Activated effector memory CD4-positive, alpha-beta T cell treated with anti-CD3 and anti-CD28 coated beads, Interleukin-2, amount 50 U/mL, for 16 hours (primary cell): Measurements from ENCODE around the gene CNNM2.
"Not testable (repeated sequence)": the region's sequence is repeated elsewhere in the genome, so short reads cannot be mapped to it uniquely, and the experiment has no call there.

Experiments
- DNase-seq: peaks from one replicate; pipeline ENCODE4 v3.0.0-alpha.2; 2020

The CNNM2 gene

DNA sequence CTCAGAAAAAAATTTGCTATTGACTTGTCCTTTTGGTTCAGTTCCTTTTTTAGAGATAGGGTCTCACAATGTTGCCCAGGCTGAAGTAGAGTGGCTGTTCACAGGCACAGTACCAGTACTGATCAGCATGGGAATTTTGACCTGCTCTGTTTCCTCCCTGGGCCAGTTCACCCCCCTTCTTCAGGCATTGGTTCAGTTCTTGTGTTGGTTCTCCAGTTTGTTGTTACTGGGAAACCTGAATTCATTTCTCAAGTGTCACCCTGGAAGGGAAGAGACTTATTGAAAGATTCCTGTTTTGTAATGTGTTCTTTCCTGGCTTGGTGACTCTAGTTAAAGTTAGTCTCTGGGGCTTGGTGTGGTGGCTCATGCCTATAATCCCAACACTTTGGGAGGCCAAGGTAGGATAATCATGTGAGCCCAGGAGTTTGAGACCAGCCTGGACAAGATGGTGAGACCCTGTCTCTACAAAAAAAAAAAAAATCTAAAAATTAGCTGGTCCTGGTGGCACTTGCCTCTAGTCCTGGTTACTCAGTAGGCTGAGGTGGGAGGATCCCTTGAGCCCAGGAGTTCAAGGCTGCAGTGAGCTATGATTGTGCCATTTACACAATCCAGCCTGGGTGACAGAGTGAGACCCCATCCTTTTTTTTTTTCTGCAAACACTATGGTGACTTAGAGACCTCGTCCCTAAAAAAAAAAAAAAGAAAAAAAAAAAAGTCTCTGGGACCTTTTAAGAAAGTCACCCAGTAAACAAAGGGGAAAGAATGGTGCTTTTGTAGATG, 52.7 kb downstream of the CNNM2 start:
- no peak for DNase-seq

DNA sequence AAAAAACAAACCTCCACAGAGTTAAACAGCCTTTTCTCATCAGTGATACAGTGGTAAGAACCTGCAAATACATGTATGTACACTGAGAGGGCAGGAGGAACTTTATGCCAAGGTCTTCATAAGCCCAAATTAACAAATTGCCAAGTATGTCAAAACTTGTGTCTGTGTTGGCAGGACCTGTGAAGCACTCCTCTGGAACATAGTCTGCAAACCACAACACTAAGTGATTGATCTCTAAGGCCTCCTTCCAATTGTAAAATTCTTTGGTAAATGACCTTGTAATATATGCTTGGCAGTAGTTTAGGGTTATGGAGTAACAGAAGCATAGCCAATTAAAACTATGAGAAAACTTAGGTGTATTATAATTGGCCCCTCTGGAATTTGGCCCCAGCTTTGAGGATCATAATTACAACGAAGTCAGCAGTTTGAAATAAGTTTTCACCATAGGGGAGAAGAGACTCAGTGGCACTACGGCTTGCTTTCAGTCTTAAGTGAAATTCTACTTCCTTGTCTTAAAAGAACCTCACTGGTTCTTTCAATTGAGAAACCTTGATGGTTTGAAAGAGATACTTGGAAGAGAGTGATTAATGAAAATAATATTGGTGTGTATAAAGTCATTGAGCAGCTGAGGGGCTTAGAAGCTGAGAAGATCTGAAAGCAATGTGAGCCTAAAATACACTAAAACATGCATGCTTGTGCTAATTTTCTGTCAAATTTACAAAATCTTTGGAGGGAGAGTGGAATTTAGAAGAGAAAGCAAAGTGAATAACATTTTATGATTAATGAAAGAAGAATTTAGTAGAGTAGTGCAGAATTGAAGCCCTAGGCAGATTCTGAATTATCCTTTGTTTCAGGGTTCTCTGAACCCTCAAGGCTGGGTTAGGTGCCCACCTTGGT, 57.6 kb downstream of the CNNM2 start:
- DNase-seq: no peak

DNA sequence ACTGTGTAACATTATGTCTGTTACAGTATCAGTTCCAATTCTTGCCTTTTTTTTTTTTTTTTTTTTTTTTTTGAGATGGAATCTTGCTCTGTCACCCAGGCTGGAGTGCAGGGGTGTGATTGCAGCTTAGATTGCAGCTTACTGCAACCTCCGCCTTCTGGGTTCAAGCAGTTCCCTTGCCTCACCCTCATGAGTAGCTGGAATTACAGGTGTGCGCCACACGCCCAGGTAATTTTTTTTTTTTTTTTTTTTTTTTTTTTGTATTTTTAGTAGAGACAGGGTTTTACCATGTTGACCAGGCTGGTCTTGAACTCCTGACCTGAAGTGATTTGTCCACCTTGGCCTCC, 58.3 kb downstream of the CNNM2 start:
- not testable (repeated sequence) for DNase-seq

DNA sequence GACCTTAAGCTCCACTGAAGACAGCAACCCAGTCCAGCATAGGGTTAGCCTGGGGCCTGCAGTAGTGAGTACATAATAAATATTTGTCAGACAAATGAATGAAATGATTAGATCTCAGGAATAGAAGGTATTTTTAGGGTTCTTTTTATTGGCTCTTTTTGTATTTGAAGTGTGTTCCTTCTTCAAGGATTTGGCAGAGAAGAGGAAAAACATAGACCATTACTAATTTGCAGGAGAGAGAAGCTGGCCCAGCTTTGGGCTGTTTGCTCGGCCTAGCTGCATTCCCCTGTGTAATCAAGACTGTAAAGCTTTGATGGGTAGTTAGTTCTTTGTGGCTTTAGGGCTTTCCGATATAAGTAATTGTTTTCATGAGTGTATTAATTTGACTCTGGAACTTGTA, 64.2 kb downstream of the CNNM2 start:
- no peak for DNase-seq

DNA sequence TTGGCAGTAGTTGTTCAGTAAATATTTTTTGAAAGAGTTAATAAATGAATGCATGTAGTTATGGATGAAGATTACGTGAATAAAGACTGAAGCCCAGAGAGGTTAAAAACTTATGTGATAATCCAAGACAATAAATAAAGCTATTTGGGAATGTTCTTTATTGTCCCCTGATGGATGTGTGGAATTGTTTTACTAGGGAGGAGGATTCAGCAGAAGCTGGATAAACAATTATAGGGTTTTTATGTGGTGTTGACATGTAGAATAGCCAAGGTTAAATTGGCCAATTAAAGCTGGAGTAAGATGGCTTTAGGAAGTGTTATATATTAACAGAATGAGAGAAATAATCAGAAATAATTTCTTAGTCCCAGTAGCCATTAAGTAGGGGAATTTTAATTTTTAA, 66.0 kb downstream of the CNNM2 start:
- DNase-seq: no peak

DNA sequence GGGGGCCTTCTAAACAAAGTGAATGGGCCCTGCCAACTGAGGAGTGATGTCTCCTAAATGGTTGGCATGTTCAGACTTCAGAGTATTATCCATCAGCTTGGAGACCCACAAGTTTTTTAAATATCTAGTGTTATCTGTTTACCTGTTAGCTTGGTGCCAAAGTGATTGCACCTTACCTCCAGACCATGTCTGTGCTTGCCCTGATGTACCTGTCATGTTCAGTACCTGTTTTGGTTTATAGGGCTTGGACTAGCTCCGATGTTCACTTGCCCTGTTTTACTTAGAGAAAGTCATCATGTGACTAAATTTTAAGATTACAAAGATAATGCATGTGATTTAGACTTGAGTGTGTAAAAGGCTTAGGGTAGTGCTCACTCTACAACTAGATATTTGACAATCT, 67.7 kb downstream of the CNNM2 start:
- DNase-seq: no peak

DNA sequence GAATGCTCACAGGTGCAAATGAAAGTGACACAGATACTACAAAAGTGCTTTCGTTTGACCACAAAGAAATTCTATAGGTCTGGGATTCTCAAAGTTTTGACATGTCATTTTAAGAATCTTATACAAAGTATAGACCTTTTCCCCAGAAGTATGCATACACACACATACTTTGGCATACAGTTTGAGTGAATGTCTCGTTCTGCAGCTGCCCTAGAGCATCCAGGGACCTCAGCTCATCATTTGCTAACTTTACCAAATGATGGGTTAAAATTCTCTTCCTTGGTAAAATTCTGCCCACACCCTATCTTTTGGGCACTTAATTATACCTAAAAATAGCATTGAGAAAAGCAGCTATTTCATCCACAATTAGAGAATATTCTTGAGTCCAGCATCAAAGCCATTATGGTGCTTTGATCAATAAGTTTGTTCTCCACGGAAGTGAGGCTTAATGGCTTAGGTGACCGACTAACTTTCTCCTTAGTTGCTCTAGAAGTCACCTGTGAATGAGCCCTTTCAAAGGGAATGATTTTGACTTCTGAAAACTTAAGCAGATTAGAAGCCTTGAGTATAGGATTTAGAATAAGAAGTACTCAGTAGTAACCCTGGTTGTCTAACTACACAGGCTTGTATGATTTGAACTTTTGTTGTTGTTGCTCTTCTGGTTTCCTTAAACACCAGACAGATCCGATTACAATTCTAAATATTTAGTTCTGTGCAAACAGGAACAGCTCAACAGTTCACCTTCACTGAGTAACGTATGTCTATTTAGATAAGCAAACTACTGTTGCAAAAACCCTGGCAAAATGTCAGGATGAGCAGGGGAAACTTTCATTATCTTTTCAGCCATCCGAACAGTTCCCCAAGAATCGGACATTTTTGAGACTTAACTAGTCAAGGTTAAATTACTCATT, 70.6 kb downstream of the CNNM2 start:
- DNase-seq: no peak

DNA sequence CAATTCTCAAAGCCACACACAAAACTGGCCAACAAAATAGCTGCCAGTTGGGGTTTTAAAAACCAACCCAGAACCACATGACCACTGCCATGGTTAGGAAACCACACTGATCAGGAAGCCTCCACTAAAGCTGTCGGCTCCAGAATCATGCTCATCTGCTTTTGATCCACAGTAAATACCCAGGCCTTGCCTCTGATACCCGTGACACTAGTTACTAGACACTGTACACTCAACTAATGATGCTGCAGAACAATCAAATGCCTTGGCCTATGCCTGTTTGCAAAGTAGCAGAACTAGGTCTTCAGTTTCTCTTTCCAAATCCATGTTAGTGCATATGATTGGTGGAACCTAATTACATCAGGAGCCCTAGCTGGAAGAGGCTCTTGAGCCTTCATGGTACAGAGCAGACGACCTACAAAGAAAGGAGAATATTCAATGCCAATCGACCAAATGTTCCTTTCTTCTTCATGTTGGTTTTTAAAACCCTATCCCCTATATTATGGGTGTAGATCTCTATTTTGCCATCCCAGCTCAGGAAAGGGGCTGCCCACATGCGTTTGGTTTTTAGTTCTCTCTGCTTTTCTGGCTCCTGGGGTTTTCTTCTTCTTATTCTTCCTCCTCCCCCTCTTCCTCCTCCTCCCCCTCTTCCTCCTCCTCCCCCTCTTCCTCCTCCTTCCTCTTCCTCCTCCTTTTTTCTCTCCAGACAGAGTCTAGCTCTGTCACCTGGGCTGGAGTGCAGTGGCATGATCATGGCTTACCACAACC, 76.6 kb downstream of the CNNM2 start:
- no peak for DNase-seq

DNA sequence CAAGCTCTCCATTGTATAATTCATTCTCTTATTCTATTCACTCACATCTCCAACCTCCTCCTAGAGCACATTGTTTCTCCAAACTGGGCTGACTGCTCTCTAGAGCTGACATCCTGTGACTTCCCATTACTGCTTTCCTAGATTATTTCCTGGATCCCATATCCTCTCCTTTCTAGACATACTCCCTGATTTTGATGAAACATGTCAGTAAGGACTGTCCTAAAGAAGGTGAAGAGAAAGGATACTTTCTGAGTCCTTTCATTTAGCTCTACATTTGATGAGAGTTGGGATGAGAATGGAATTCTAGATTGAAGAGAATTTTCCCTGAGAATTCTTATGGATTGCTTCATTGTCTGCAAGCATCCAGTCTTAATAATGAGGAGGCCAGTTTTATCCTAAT, 78.8 kb downstream of the CNNM2 start:
- no peak for DNase-seq

DNA sequence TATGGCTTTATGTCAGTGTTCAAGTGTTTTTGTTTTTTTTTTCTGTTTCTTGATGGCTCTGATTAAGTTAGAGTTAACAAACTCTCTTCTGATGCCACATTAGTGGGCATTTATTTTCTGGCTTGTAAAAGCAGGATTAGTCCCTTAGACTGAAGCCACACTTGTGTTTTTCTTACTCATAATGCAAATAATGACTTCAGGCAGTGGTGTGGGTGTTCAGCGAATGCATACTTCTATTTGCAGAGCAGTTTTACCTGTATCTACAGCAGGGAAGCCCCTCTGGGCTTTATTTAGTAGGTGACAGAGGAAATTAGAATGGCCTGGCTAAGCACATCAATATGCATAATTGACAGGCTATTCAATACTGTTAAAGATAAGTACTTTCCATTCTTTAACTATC, 79.9 kb downstream of the CNNM2 start:
- DNase-seq: no peak

DNA sequence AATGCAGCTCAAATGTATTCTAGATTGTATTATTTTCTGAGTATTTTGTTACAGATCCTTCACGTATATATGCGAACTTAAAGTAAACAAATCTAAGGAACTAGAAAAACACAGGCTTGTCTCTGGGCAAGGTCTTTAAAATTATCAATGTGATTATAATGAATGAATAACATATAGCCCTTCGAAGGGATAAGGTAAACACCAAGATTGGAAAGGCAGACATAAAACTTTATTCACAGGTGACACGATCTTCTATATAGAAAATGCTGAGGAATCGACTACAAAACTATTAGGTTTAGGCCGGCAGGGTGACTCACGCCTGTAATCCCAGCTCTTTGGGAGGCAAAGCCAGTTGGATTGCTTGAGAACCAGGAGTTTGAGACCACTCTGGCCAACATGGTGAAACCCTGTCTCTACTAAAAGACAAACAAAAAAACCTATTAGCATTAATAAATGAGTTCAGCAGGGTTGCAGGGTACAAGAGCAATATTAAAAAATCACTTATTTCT, 80.4 kb downstream of the CNNM2 start:
- DNase-seq: no peak

DNA sequence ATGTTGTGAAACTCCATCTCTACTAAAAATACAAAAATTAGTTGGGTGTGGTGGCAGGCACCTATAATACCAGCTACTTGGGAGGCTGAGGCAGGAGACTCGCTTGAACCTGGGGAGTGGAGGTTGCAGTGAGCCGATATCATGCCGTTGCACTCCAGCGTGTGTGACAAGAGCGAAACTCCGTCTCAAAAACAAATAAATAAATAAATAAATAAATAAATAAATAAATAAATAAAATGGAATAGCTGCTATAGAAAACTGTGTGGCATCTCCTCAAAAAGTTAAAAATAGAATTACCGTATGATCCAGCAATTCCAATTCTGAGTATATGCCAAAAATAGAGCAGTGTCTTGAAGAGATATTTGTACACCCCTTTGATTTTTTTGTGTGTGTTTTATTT, 82.0 kb downstream of the CNNM2 start:
- not testable (repeated sequence) for DNase-seq

DNA sequence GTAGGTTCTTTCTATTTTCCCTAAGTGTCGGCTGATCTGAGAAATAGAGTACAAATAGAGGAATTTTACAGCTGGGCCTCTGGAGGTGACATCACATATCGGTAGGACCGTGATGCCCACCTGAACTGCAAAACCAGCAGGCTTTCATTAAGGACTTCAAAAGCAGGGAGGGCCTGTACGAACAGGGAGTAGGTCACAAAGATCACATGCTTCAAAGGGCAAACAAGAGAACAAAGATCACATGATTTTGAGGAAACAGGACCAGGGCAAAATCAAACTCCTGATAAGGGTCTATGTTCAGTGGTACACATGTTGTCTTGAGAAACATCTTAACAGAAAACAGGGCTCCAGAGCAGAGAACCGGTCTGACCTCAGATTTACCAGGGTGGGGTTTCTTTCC, 88.9 kb downstream of the CNNM2 start:
- no peak for DNase-seq

DNA sequence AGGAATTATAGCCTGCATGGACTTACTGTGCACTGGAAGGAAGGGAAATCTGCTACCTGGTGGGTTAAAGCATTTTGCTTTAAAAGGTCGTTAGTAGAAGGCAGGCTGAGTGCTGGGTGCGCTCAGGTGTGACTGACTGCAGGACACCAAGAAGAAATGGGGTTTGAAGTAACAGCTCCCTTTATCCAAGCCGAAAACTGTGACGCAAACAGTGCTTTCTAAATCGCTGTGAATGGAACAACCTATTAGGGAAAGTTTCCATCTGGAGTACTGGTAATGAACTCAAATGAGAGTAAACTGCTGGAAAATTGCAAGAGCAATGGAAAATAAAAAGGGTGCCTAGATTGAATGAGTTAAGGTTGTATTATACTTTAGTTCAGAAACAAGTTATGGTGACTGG, 95.3 kb downstream of the CNNM2 start:
- DNase-seq: no peak

DNA sequence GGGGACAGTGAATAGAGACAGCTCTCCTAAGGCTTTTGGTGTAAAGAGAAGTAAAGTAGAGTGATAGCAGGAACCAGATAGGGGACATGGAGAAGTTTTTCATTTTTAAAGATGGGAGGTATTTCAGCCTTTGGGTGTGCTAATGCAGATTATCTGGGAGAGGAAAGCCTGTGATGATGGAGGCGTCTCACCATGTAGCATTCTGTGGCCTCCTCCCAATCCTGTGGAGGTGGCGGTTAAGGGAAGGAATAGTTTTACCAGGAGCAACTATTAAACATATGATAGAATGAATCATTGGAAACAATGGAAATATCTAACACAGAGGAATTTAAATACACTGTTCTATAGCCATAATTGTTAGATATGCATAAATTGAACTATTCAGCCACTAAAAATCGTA, 101.3 kb downstream of the CNNM2 start:
- no peak for DNase-seq

DNA sequence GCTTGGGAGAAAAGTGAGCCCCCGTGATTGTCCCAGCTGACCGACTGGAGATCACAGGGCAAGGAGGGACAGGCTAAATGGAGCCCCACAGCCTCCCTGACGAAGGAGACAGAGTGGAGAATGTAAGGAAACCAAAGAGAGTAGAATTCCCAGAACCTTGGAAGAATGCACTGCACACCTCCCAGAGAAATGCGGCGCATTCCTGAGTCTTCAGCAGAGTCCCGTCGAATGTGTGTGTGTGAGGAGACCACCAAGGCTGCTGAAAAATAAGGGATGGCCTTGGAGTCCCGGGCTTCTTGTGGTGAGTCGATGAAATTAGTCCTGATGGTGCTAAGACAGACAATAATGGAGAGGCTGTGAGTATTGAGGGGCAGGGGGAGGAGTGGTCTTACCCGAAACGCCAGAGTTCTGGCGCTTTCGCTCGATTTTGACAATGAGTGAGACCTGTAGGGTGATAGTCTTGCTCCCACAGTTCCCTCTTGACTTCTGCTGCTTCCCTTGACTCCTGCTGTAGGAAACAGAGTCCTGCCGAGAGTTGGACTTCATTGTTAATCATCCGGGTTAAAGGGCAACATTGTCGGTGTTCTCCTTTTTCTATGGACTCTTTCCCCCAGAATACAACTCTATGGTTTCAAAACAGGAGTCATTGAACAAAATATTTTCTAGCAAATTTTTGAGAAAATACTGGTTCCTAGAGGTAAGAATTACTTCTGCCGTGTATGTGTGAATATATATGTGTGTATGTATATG, 103.2 kb downstream of the CNNM2 start:
- DNase-seq: no peak

DNA sequence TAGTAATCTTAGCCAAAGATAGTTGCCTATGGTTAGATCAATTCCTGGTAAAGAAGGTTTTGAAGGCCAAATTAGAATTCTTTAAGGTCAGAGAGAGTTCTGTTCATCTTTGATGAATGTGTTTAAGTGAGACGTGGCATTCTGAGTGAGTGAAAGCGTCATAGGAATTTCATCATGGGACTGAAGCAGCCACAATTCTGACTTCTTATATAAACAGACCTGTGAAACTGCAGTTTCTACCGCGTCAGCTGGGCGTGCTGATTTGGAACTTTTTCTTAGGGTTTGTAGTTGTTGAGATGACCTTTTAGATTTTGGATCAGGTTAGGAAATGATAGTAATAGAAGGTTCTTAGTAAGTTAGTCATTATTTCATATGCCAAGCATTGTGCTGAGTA, 103.8 kb downstream of the CNNM2 start:
- DNase-seq: no peak

DNA sequence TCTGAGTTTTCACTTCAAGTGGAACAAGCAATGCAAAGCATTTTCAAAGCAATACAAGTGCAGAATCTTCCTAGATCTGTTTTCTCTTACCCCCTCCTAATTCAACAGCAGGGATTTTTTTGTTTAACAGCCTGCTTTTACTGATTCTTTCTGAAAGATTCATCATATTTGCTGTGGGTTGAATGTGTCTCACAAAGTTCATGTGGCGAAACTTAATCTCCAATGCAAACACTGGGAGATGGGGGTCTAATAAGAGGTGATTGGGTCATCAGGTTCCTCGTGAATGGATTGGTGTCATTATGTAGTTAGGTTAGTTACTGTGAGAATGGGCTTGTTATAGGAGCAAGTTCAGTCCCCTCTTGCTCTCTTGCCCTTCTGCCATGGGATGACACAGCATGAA, 107.6 kb downstream of the CNNM2 start:
- DNase-seq: no peak

DNA sequence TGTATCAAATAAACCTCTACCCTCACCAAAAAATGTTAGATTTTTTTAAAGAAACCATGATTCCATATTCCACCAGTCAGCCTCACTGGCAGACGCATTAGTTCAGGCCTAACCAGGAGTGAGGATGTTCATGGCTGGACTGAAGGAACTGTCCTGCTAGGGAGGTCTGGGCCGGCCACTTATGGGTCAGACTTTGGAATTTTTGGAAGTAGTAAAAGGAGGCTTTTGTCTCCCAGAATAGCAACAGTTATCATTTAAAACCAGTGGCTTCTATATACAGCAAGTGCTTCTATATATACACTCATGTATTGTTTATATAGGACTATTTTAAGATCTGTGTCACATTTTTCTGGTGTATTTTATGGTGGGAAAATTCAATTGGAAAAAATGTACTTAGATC, 120.5 kb downstream of the CNNM2 start:
- DNase-seq: no peak

DNA sequence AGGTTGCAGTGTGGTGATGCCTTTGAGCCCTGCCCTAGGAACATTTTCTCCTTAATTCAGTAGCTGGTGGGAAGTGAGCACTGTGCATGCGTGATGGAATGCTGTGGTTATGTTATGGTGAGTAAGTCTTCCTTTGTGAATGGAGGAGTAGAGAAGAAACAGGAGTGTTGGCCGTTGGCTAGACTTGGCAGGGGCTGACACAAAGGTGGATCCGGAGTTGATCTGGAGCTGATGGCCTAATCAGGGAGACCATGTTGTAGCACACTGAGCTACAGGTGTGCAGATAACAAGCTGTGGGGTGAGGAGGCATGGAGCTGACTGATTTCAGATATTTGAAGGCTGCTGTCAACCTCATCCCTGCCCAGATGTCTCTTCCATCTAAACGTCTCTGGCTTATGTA, 122.3 kb downstream of the CNNM2 start:
- no peak for DNase-seq

DNA sequence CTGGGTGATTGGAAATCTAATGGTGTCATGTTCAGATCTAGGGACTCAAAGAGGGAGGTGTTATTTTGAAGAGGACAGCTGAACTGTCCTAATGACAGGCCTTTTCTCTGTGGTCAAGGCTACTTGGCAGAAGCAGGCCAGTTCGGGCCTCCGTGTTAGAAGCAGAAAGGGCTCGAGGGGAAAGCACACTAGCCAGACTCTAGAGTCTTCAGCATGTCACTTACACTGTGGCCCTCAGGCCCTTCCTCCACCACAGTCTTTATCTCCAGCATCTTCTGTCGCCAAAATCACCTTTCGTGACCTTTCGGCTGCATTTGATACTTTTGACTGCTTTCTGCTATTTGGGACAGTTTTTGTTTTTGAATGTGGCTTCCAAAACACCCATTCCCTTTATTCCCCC, 123.3 kb downstream of the CNNM2 start:
- DNase-seq: no peak

DNA sequence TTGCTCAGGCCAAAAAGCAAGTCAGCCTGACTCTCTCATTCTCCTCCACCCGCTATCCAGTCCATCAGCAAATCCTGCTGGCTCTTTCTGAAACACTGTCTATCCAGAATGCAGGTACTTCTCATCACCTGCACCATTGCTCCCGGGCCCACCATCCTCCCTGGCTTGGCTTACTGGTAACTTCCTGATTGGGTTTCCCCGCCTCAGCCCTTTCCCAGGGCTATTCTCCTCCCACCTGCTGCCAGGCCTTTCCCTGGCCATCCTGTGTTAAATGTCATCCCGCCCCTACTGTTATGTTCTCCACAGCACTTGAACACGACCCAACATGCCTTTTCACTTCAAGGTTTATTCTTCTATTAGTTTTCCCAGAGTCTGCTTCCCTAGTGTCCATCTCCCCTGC, 124.0 kb downstream of the CNNM2 start:
- no peak for DNase-seq
